Stimulated activated CD4-positive, alpha-beta T cell treated with anti-CD3 and anti-CD28 coated beads, Interleukin-4, amount 100 ng/mL, for 1 hour (primary cell): ENCODE results near the gene CHCHD6.

Experiments used
- DNase-seq: peaks from one replicate; pipeline ENCODE4 v3.0.0-alpha.2; 2020

Gene CHCHD6

DNA sequence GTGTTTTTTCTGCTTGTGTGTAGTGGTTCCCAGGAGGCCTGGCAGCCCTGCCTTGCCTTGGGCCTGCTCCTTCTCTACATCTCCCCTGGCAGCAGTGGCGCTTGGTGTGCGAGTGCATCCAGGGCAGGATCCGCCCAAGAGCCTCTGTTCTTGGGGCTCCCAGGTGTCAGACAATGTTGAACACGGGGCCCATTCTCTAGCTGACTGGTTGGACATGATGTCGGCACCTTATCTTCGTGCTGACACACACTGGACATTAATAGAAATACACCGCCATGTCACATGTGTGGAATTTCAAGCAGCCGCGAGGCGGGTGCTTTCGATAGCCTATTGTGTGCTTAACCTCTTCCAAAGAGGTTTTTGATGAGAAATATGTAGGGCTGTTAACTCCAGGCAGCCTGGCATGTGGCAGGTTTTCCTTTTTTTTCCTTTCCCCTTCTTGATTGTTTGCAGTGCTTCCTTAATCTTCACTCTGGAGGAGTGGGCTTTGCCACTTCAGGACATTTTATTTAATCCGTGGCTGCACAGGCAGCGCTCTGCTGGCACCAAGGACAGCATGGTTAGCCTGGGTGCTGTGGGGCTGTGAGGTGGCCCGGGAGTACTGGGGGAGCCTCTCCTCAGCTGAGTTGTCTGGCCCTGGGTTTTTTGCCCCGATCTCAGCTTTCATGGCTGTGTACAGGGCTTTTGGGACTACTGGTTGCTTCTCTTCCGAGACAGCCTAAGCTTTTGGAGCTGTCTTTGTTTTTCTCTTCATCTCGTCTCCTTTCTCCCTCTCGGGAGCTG is 42.5 kb downstream of the CHCHD6 start:
- DNase-seq: no peak

GRCh38 chr3:126747768-126748167 is 43.7 kb downstream of the CHCHD6 start:
- DNase-seq: no peak

DNA sequence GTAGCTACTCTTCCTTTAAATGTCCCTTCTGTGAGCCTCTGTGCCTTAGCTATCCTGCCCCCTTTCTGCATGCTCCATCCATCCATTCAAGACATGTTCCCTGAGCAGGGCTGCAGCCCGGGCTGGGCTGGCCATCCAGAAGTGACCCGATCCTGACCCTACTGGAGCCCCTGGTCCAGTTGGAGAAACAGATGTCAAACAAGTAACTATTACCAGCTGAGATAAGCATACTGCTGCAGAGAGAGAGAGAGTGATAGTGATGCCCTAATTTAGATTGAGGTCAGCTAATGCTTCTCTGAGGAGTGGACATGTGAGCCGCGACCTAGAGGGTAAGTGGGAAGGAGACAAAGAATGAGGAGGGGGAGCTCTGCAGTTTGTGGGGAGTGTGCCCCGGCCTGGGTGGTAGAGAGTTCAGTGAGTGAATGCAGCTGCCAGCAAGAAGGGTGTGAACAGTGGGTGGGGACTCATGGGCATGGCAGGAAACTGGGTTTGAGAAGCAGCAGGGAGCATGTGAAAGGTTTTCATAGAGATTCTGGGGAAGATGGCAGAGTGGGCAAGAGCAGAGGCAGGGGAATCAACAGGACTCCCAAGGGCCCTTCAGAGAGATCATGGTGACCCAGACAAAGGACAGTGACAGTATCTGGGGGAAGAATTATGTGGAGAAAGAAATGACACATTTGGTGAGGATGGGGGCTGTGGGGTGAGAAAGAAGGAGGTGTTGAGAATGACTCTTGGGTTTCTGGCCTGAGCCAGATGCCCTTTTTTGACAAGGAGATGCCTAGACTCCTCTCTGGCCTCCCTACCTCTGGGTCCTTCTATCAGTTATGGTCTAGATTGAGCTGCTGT is 44.9 kb downstream of the CHCHD6 start:
- DNase-seq: no peak

GRCh38 chr3:126749547-126749875 is 45.5 kb downstream of the CHCHD6 start:
- no peak for DNase-seq

- no peak for DNase-seq
Measured at GRCh38 chr3:126749931-126750755, 46.1 kb downstream of the CHCHD6 start.

- DNase-seq: no peak
Measured at GRCh38 chr3:126750756-126751121, 46.7 kb downstream of the CHCHD6 start.

DNA sequence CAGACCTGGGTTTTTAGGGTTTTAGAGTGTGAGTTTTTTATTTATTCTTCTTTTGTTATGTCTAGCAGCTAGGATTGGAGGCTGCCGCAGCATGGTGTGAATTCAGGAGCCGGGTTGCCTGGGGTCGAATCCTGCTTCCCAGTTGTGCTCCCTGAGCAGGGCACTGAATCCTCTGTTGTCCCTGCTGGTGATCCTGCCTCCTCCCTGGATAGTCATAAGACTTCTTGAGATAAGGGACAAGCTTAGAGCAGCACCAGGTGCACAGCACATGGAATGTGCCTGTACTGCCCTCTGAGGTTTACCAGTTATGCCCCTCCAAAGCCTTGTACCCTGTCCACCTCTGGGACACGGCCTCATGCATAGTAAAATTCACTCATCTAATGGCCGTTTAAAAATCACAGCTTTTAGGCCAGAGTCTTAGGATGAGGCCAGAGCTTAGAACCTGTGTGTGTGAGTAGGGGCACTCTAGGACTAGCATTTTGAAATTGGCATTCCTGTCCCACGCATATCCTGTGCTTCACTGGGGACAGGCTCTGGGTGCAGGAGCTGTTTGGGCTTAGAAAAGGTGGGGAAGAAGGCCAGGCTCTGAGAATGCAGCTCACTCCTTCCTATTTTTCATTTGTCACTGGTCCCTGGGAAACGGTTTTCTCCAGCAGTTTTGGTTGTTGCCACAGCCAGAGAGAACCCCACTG is 47.7 kb downstream of the CHCHD6 start:
- no peak for DNase-seq

- DNase-seq: peak; percentile 44
Measured at GRCh38 chr3:126752303-126753190, 48.5 kb downstream of the CHCHD6 start.

- no peak for DNase-seq
Measured at GRCh38 chr3:126753191-126754160, 49.4 kb downstream of the CHCHD6 start.

DNA sequence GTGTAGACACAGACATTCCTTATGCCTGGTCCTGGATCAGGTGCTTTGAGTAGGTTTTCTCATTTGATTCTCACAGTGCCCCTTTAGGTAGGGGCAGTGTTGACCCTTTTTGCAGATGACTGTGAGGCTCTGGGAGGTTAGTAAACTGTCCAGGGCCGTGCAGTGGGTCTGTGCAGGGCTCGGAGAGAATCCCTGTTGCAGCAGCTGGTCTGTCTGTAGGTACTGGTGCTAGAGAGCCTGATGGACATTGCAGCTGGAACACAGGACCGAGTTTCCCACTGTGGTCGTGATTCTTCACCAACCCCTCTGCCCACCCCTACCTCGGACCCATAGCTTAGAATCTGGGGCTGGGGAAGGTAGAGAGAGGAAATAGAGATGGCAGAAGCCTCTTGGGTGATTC is 51.8 kb downstream of the CHCHD6 start:
- no peak for DNase-seq

DNA sequence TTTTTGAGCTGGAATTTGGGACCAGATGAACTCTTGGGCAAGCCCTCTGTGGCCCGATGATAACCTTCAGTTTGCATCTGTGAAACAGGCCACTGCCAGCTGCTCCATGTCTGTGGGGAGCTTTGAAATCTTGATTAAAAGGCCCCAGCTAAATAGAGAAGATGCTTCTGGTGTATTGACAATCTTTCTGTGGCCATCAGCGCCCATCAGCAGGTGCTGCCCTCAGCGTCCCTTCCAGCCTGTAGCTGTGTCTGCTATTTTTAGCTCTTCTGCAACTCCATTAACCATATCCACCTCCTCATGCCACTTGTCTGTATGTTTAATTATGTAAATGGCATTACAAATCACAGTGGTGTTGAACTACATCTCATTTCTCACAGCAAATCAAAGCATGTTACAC is 54.0 kb downstream of the CHCHD6 start:
- no peak for DNase-seq

DNA sequence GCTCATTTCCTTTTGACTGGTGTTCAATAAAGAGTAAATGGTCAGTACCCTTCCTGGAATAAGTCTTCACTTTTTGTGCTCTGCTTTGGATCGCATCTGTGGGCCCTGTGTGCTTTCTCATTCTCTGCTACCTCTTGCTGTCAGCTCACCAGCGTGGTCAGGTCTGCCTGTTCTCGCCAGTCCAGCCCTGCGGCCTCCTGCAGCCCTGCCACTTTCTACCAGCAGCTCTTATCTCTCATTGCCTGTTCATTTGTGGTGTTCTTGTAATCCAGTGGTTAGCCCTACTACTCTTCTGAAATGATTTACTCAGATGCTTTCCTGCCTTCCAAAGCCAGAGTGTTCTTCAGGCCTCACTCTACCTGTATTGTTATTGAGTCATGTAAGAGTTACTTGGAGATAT is 54.8 kb downstream of the CHCHD6 start:
- no peak for DNase-seq

DNA sequence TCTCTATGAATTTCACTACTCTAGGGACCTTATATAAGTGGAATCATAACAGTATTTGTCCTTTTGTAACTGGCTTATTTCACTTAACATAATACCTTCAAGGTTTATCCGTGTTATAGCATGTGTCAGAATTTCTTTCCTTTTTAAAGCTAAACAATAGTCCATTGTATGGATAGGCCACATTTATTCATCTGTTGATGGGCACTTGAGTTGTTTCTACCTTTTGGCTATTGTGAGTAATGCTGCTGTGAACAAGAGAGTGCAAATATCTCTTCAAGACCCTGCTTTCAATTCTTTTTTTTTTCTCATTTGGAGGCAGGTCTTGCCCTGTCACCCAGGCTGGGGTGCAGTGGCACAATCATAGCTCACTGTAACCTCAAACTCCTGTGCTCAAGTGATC is 56.5 kb downstream of the CHCHD6 start:
- DNase-seq: no peak

GRCh38 chr3:126763035-126763434 is 59.0 kb downstream of the CHCHD6 start:
- no peak for DNase-seq

DNA sequence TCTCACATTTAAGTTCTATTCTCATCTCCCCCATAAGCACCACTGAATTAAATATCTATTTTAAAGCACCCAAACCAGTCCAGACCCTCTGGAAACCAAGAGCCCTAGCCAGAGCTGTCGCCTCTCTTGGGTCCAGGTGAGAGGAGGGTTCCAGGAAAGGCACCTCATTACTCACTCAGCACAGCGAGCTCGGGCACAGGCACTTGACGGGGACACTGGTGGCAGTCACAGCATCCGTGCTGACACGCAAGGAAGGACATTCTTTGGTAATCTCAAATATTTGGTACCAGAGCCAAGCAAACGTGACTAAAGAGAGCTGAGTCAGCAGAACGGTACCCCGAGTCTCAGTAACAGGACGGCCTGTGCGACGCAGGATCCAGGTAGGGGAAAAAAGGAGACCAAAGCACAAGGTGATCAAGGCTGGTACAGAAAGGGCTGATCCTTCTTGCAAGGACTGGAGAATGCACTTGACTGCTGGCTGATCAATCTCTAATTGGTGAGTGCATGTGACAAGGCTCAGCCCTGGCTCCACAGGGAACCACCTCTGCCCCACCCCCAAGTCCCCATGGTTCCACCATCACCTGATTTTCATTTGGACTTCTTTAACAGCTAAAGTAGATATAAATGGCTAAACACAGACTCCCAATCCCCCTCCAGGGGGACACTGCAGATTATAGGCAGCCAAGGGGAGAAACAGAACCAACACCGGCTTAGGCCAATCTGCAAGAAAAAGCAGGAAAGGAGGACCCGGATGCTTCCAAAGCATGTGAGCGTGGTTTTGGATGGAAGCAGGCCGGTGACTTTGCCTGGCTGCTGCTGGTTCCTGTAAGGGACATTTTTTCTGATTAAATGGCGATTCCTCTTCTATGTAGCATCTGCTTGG is 61.4 kb downstream of the CHCHD6 start:
- no peak for DNase-seq

GRCh38 chr3:126766653-126767052 is 62.6 kb downstream of the CHCHD6 start:
- DNase-seq: no peak

DNA sequence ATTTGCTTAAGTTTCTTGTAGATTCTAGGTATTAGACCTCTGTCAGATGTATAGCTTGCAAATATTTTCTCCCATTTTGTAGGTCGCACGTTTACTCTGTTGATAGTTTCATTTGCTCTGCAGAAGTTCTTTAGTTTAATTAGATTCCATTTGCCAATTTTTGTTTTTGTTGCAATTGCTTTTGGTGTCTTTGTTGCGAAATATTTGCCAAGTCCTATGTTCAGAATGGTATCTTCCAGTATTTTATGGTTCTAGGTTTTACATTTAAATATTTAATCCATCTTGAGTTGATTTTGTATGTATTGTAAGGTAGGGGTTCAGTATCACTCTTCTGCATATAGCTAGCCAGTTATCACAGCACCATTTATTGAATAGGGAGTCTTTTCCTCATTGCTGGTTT is 64.9 kb downstream of the CHCHD6 start:
- no peak for DNase-seq

GRCh38 chr3:126770096-126770495 is 66.1 kb downstream of the CHCHD6 start:
- no peak for DNase-seq

DNA sequence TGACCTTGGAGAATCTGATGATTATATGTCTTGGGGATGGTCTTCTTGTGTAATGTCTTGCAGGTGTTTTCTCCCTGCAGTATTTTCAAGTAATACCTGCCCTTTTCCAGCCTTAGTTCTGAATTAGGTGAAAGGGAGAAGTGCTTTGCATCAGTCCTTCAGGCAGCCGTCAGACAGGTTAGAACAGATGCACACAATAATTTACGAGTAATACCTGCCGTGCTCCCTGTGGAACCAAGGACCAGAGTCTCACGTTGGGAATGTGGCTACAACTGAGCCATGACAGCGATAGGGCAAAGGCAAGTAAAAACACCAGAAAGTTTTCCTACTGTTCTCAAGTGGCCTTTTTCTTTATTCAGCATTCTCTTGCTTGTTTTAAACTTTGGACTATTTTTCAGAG is 69.1 kb downstream of the CHCHD6 start:
- no peak for DNase-seq

DNA sequence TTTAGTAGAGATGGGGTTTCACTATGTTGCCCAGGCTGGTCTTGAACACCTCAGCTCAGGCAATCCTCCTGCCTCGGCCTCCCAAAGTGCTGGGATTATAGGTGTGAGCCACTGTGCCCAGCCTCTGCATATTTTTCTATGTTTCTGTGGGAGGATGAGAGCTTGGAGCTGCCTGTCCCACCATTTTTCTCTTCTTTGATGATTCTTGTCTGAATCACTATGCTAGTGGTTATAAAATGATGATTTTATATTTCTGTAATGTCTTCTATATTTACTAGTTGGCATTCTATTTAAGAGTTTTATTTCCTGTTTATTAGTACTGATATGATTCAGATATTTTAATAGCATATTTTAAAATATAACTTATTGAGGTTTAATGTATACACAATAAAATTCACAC is 69.7 kb downstream of the CHCHD6 start:
- DNase-seq: no peak
